Measurements from ENCODE around the gene ANKAR.

ANKAR gene

DNA sequence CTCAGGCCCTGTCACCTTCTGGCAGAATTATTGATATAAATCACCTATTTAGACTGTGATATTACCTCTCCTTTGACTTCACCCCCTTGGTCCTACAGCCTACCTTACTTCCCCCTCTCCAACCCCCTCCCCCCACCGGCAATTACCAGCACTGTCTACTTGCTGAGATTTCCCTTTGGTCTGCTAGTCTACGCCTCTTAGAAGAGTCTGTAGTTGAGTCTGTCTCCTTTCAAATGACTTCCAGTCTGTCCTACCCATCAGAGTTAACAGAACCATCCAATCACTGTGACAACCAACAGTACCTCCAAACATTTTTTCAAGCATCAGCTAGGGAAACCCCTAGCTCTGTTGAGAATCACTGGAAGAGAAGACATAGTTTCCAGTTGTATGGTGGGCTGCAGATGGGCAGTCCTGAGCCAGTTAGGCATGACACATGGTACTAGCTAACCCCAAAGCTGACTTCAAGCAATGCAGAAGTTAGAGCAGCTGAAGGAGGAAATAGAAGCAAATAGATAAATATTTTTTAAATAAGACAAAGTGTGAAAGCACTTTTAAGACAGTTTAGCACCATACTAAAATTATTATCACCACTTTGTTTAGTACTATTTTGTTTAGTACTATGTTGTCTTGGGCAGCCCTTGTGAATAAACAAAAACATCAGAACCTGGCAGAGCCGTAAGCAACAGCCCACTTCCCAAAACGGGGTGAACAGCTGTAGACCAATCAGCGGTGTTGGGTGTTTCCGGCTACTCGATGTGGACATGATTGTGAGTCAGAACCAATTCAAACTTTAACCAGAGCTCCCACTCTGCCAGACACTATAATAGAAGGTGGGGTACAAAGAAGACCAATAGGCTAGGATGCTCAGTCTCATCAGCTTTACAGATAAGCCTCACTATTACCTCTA is 15.9 kb upstream of the ANKAR start:
- DNase-seq: no peak
- no peaks in the 10 kb centered on the region for H3K4me1 ChIP-seq
- no peaks in the 10 kb centered on the region for H3K27me3 ChIP-seq
- H3K4me3 ChIP-seq (ENCODE audit: low read depth, low read length): no peak overlapping the region
- no peaks in the 10 kb centered on the region for H3K36me3 ChIP-seq
- H3K9me3 ChIP-seq: no peaks in the 10 kb centered on the region
- no peak for TF ChIP-seq CTCF (IDR thresholded peaks at IDR 0.05; ENCODE audit: low read depth, low read length)

DNA sequence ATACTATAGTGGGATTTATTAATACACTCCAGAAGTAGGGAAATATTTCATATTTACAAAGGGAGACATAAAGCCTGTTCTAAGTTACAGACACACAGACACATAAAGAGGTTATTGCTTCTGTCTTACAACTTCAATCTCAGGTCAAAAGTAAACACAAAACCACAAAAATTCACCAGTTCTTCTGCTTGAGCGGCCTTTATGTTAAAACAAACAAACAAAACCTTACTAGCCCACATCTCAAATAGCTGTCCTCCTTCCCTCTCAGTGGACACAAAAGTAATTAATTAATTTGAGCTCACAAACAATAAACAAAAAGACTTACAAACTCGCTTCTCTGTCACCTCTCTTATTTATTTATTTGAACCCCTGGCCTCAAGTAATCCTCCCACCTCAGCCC is 14.7 kb upstream of the ANKAR start:
- Histone ChIP-seq H3K9me3 (no peaks in the 10 kb centered on the region), H3K27me3 (no peaks in the 10 kb centered on the region), H3K4me3 (ENCODE audit: low read depth, low read length) (no peak overlapping the region), H3K36me3 (no peaks in the 10 kb centered on the region), H3K4me1 (no peaks in the 10 kb centered on the region)
- DNase-seq: no peak
- no peak for TF ChIP-seq CTCF (IDR thresholded peaks at IDR 0.05; ENCODE audit: low read depth, low read length)

DNA sequence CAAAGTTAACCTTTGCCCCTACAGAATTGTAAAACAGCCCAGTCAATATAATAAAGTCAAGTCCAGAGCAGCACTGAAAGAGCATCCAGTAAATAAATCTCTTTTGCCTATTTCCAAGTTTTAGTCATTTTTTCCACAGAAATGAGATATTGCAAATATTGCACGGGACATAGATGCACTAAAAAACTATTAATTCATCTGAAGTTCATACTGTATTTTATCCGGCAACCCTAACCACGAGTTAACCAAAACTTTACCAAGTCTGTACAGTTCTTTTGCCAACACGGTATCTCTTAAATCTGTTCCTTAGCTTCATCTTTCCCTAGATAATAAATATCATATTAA is 13.7 kb upstream of the ANKAR start:
- Histone ChIP-seq H3K27me3 (no peaks in the 10 kb centered on the region), H3K9me3 (no peaks in the 10 kb centered on the region), H3K36me3 (no peaks in the 10 kb centered on the region; the same call in 1 of the 2 replicates), H3K4me1 (no peaks in the 10 kb centered on the region), H3K4me3 (ENCODE audit: low read depth, low read length) (no peak overlapping the region)
- TF ChIP-seq CTCF (IDR thresholded peaks at IDR 0.05; ENCODE audit: low read depth, low read length): no peak
- no peak for DNase-seq

- no peaks in the 10 kb centered on the region for H3K9me3 ChIP-seq
- H3K4me3 ChIP-seq (ENCODE audit: low read depth, low read length): peak within 1 kb of the TSS; percentile 98
- no peaks in the 10 kb centered on the region for H3K4me1 ChIP-seq
- H3K27me3 ChIP-seq: no peaks in the 10 kb centered on the region
- DNase-seq: peak; percentile 99
- peak; percentile 98 for TF ChIP-seq CTCF (IDR thresholded peaks at IDR 0.05; ENCODE audit: low read depth, low read length)
- peaks cover 5% of the 10 kb centered on the region for H3K36me3 ChIP-seq
Measured at GRCh38 chr2:189661148-189661956, 13.1 kb upstream of the ANKAR start, which contains the start of gene ASNSD1. Gene ASNSD1, plus strand, starts transcription at chr2:189661459. Its CDS starts 4,674 bp downstream, at chr2:189666133.

DNA sequence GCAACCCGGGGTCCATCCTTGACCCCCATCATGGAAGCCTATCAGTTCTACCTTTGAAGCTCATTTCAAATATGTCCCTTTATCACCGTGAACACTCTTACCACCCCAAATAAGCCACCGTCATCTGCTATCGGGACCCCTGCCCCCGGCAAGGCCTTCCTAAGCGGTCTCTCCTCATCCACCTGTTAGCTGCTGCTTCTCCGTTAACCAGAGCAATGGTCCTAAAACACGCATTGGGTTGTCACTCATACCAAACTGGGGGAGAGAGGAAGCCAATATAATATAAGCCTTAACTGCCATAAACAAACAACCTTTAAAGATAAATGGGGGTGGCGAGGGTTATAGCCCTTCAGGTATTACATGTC is 12.5 kb upstream of the ANKAR start:
- H3K4me1 ChIP-seq: no peaks in the 10 kb centered on the region
- H3K27me3 ChIP-seq: no peaks in the 10 kb centered on the region
- H3K4me3 ChIP-seq (ENCODE audit: low read depth, low read length): peak overlapping the region; percentile 98
- no peaks in the 10 kb centered on the region for H3K9me3 ChIP-seq
- no peak for DNase-seq
- peaks cover 11% of the 10 kb centered on the region for H3K36me3 ChIP-seq
- TF ChIP-seq CTCF (IDR thresholded peaks at IDR 0.05; ENCODE audit: low read depth, low read length): no peak
